HG03103 (cell line): ENCODE results near the gene SNRPN.
"Not testable (repeated sequence)": the region's sequence is repeated elsewhere in the genome, so short reads cannot be mapped to it uniquely, and the experiment has no call there.

Source experiments
- ATAC-seq: cut with Tn5 transposase; IDR thresholded peaks from one replicate; pipeline ENCODE4 v1.9.1; 2021; ENCODE audit warnings: low read depth; ENCODE audit not compliant: unreplicated experiment

Gene SNRPN

DNA sequence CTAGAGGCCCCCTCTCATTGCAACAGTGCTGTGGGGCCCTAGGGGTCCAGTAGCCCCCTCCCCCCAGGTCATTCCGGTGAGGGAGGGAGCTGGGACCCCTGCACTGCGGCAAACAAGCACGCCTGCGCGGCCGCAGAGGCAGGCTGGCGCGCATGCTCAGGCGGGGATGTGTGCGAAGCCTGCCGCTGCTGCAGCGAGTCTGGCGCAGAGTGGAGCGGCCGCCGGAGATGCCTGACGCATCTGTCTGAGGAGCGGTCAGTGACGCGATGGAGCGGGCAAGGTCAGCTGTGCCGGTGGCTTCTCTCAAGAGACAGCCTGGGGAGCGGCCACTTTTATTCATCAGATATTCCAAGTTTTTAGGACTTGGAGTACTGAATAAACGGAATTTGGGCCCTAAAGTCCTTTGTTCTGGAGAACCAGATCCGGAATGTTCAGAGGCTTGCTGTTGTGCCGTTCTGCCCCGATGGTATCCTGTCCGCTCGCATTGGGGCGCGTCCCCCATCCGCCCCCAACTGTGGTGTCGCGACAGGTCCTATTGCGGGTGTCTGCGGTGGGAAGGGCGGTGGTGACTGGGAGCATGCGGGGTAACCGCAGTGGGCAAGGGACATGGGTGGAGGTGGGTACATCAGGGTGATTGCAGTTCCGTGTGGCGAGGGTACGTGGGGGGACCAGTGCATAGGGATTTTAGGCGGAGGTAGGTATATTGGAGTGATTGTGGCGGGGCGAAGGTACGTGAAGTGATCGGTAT, at the start of gene SNRPN, which contains the start of gene SNURF:
Gene SNRPN, plus strand, starts transcription at position 205 of the 748 bp plus-strand sequence. CDS start 19,467 bp downstream, outside the sequence.
Gene SNURF, plus strand, starts transcription at position 205 of the 748 bp plus-strand sequence. Its CDS starts 62 bp downstream, at position 267.
- ATAC-seq: peak; percentile 58

DNA sequence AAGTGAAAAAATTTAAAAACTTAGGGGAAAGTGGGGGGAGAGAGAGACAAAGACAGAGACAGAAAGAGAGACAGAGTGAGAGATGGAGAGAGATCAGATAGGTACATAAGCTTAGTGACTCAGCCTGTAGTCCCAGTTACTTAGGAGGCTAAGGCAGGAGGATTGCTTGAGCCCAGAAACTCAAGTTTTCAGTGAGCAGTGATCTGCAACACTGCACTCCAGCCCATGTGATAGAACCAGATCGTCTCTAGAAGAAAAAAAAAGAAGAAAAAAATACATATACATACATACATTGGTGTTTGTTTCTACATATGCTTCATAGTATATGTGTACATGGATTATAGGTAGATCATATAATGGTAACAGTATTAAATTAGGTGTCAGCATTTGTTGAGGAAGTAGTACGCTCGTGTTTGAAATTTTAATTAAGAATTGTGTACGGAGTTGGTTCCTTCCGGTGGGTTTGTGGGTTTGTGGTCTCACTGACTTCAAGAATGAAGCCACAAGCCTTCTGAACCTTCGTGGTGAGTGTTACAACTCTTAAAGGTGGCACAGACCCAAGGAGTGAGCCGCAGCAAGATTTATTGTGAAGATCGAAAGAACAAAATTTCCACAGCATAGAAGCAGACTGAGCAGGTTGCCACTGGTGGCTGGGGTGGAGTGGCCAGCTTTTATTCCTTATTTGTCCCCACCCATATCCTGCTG, 38.3 kb upstream of the SNRPN start:
- no peak for ATAC-seq

GRCh38 chr15:24917431-24917830, 37.4 kb upstream of the SNRPN start:
- no peak for ATAC-seq

GRCh38 chr15:24919446-24919845, 35.3 kb upstream of the SNRPN start:
- ATAC-seq: no peak

GRCh38 chr15:24922781-24923180, 32.0 kb upstream of the SNRPN start:
- ATAC-seq: not testable (repeated sequence)

DNA sequence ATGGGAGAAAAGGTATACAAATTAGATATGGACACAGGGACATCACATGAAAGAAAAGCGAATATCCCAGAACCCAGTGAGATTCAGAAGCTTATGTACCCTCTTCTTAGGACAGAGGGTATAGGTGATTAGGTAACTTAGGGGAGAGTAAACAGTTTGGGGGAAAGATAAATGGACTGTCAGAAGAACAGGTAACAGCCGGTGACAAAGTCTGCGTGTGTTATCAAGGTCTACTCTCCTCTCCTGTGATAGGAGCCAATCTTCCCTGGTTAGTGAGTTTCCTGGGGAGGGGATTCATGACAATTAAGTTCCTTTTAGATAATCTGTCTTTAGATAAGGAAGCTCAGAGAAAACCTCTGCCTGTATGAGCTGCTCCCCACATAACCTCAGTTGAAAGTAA, 30.6 kb upstream of the SNRPN start:
- ATAC-seq: no peak

GRCh38 chr15:24924621-24925020, 30.2 kb upstream of the SNRPN start:
- ATAC-seq: no peak

DNA sequence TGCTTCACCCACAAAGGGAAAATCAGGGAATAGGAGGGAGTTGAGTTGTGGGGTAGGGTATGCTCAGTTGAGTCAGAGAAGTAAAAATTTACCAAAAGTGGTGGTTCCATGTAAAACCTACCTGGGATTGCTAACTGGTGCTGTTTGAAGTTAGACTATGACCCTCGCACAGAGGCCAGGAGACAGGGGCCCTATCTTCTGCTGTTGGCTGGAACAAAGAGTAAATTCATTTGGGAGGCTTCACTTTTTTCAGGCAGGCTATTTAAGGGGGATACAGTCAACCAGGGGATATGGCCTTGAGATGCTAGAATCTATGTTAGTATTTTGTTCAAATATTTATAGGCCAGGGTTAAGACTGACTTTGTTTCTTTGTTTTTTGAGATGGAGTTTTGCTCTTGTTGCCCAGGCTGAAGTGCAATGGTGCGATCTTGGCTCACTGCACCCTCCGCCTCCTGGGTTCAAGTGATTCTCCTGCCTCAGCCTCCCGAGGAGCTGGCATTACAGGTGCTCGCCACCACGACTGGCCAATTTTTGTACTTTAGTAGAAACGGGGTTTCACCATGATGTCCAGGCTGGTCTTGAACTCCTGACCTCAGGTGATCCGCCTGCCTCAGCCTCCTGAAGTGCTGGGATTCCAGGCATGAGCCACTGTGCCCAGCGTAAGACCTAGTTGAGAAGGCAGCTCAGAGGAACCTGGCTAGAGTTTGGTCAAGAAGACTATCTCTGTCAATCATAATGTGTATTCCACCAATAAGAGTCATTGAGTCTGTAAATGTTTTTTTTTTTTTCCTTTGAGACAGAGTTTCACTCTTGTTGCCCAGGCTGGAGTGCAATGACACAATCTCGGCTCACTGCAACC, 22.7 kb upstream of the SNRPN start:
- ATAC-seq: not testable (repeated sequence)

DNA sequence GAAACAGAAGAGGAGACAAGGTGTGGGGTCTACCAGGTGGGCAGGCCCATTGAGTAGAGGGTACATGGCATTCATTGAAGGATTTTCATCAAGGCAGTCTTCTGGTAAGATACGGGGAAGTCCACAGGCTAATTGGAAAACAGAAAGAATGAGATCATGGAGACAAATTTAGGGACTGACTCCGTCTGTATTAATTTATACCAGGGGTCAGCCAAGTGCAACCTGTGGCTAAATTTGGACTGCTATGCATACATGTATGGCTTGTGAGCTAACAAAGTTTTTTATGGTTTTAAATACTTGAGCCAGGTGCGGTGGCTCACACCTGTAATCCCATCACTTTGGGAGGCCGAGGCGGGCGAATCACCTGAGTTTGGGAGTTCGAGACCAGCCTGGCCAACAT, 21.1 kb upstream of the SNRPN start:
- no peak for ATAC-seq

DNA sequence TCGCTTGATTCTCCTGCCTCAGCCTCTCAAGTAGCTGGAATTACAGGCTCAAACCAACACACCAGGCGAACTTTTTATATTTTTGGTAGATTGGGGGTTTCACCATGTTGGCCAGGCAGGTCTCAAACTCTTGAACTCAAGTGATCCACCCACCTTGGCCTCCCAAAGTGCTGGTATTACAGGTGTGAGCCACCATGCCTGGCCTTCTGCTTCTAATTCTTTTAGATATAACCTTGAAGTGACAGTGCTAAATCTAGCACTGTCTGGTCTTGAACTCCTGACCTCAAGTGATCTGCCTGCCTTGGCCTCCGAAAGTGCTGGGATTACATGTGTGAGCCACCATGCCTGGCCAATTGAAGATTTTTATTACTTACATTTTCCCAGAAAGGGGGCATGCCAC, 16.6 kb upstream of the SNRPN start:
- not testable (repeated sequence) for ATAC-seq

DNA sequence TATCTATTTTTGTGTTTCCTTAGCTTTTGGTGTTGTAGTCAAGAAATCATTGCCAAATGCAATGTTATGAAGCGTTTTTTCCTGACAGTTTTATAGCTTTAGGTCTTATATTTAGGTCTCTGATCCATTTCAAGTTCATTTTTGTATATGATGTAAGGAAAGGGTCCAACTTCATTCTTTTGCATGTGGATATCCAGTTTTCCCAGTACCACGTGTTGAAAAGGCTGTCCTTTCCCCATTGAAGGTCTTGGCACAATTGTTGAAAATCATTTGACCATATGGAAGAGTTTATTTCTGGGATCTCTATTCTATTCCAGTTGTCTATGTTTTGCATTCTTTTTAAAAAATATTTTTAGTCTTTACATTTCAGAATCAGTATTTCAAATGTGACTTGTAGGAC, 14.6 kb upstream of the SNRPN start:
- ATAC-seq: no peak

DNA sequence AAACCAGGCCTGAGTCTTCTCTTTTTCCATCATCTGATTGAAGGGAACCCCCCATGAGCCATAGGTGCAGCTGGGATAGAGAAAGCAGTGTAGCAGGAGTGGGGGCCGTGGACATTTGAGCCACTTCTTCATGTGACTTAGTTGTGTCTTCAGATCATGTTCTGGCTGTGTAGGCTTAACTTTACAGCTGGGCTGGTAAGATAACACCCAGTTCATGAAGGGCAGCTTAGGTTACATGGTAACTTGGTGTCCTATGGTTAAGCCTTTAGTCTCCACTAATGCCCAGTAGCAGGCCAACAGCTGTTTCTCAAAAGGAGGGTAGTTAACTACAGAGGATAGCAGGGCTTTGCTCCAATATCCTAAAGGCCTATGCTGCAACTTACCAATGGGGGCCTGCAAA, 11.4 kb upstream of the SNRPN start:
- no peak for ATAC-seq

GRCh38 chr15:24944954-24945353, 9.8 kb upstream of the SNRPN start:
- no peak for ATAC-seq

DNA sequence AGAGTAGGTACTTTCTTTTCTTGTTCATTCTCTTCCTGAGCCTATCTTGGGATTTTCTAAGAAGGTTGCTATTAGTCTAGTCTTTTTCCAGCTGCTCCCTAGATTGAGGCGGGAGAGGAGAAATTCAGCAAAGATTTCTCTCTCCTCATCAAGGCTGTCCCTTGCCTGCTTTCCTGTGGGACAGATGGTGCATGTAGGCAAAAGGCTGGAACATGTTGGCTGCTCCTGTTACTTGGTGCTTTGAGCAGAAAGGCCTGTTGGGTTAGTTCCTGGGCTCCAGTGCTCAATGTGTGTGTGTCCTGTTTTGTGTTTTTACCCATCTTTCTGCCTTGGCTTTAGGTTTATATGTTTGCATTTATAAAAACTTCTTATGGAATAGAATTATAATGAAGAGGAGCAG, 9.1 kb upstream of the SNRPN start:
- ATAC-seq: no peak

GRCh38 chr15:24948495-24948894, 6.3 kb upstream of the SNRPN start:
- no peak for ATAC-seq

- no peak for ATAC-seq
Measured at GRCh38 chr15:24955531-24955921, 739 bp downstream of the SNRPN start.

DNA sequence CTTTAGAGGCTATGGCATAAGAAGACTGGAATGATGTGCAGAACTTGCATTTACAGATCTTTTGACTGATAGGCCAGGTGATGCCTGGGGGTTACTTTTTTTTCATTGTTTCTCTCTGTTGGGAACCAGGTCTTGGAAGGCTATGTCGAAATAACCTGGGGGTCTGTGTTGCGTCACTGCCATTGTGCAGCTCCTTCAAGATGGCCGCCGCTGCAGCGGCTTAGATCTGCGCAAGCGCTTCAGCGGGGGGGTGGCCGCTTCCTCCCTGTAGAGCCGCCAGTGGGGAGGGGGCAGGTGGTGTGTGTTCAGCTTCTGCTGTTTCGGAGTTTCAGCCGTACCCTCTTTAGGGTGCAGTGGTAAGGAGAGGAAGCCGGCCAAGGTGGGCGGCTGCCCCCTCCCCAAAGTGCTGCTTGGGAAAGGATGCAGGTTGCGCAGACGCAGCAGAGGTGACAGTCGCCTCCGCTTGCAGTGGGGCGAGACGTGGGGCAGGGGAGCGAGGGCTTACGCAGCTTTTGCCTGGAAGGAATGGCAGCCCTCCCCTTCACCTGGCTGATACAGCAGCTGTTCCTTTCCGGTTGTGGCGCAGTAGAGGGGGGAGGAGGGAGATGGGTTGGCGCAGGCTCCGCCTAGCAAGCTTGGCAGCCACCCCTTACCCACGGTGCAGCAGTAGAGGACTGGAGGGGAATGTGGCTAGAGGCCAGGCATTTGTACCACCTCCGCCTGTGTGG, 1.5 kb downstream of the SNRPN start:
- ATAC-seq: peak; percentile 62

DNA sequence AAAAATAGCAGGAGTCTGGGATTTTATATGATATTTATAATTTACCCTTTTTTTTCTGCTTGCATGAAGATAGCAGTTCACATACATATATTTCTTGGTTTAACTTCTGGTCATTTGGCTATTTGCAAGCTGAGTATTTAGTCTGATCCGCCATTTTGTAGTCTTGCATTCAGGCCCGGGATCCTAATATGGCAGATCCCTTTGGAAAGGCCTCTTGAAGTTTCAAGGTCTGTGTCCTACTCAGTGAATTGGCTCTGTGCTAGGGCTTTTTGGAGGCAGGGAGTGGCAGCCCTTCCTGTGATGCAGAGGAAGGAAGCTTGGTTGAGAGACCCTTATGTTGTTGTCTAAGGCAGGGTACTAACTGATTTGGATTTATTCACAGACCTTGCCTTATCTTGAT, 2.9 kb downstream of the SNRPN start:
- ATAC-seq: no peak

DNA sequence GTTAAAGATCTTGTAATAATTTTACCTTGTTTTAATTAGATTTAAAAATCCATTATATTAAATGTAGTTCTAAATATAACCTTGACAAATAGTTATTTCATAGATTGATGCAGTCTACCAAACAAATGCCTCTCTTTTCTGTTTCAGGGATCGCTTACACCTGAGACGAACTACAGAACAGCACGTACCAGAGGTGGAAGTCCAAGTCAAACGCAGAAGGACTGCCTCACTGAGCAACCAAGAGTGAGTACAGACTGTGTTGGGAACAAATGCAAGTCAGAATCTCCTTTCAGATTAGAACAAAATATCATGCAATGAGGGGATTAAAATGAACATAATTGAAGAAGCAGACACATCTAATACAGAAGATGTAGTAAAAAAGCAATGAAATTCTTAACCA, 7.2 kb downstream of the SNRPN start:
- ATAC-seq: no peak

- ATAC-seq: no peak
Measured at GRCh38 chr15:24962880-24963279, 8.1 kb downstream of the SNRPN start.
